ENCODE results near the gene ODAD2.

DNA sequence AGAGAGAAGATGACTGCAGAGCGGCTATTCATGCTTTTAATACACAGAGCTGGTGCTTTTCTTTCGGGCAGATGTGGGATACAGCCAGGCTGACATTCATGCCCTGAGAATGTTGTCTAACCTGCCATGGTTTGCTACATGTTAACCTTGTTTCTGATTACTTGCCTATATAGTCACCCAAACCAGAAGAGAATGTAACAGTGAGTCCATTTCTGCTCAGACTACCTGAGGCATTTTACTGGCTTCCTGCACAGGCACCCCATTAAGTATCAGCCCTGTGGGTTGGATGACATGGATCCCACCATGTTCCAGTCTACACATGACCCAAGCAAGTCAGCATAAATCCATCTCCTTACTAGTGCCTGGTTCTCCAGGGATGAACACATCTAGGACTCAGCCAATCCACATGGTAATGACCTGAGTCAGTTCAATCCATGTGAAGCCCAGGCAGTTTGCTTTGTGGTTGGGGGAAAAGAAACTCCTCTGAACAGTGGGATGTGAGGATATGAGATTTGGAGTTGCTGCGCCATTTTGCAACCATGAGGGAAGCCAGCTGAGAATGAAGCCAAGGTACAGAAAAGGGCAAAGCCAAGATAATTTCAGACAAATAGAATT, 197.6 kb downstream of the ODAD2 start:
- TF ChIP-seq, protein P1, sequence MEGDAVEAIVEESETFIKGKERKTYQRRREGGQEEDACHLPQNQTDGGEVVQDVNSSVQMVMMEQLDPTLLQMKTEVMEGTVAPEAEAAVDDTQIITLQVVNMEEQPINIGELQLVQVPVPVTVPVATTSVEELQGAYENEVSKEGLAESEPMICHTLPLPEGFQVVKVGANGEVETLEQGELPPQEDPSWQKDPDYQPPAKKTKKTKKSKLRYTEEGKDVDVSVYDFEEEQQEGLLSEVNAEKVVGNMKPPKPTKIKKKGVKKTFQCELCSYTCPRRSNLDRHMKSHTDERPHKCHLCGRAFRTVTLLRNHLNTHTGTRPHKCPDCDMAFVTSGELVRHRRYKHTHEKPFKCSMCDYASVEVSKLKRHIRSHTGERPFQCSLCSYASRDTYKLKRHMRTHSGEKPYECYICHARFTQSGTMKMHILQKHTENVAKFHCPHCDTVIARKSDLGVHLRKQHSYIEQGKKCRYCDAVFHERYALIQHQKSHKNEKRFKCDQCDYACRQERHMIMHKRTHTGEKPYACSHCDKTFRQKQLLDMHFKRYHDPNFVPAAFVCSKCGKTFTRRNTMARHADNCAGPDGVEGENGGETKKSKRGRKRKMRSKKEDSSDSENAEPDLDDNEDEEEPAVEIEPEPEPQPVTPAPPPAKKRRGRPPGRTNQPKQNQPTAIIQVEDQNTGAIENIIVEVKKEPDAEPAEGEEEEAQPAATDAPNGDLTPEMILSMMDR (conservative IDR thresholded peaks at IDR 0.05), result no peak
- TF ChIP-seq EZH2 (IDR thresholded peaks at IDR 0.05; ENCODE audit: low read depth), result no peak
